ENCODE measurements around the gene DSCAM. TPM values are rescaled to one million over a fixed set of nuclear protein-coding genes. Genes with fewer than 3 reads are reported as not detected.
"Not testable (repeated sequence)": the region's sequence is repeated elsewhere in the genome, so short reads cannot be mapped to it uniquely, and the experiment has no call there.

The DSCAM gene
- total RNA-seq, 1 donor from 2014 or later = not detected

GRCh38 chr21:40447016-40447415 lies 399.9 kb downstream of the DSCAM start:
- no peak for TF ChIP-seq CTCF (IDR thresholded peaks at IDR 0.05)
- intact Hi-C loops (cut with DNase I) = no loop called here
- H3K36me3 ChIP-seq = no peaks in the 10 kb centered on the region

GRCh38 chr21:40445349-40445921 lies 401.5 kb downstream of the DSCAM start:
- H3K36me3 ChIP-seq = no peaks in the 10 kb centered on the region
- no peak for DNase-seq (ENCODE audit: low spot score in 2 of 2)
- no peaks in the 10 kb centered on the region for H3K4me1 ChIP-seq
- H3K27me3 ChIP-seq = no peaks in the 10 kb centered on the region
- no peak for TF ChIP-seq CTCF (IDR thresholded peaks at IDR 0.05)
- H3K9me3 ChIP-seq = no peaks in the 10 kb centered on the region
- H3K27ac ChIP-seq = no peak overlapping the region
- H3K4me3 ChIP-seq = no peak overlapping the region
- intact Hi-C loops (cut with DNase I) = no loop called here

More at GRCh38 chr21:40447016-40447415, 399.9 kb downstream of the DSCAM start:
- H3K9me3 ChIP-seq = no peaks in the 10 kb centered on the region
- no peaks in the 10 kb centered on the region for H3K27me3 ChIP-seq
- H3K4me1 ChIP-seq = no peaks in the 10 kb centered on the region
- H3K27ac ChIP-seq = no peak overlapping the region
- no peak overlapping the region for H3K4me3 ChIP-seq
- no peak for DNase-seq (ENCODE audit: low spot score in 2 of 2)

GRCh38 chr21:40439581-40439980 lies 407.4 kb downstream of the DSCAM start:
- intact Hi-C loops (cut with DNase I); DNase-seq (ENCODE audit: low spot score in 2 of 2); H3K4me3 ChIP-seq; H3K9me3 ChIP-seq; H3K4me1 ChIP-seq; H3K36me3 ChIP-seq; H3K27ac ChIP-seq; H3K27me3 ChIP-seq: not testable (repeated sequence)

- H3K36me3 ChIP-seq = no peaks in the 10 kb centered on the region
- no peak for TF ChIP-seq CTCF (IDR thresholded peaks at IDR 0.05)
- intact Hi-C loops (cut with DNase I) = no loop called here
- no peak overlapping the region for H3K27ac ChIP-seq
- H3K9me3 ChIP-seq = no peaks in the 10 kb centered on the region
- no peak overlapping the region for H3K4me3 ChIP-seq
- H3K4me1 ChIP-seq = no peaks in the 10 kb centered on the region
- H3K27me3 ChIP-seq = no peaks in the 10 kb centered on the region
- no peak for DNase-seq (ENCODE audit: low spot score in 2 of 2)
These were observed 408.3 kb downstream of the DSCAM start for GRCh38 chr21:40438616-40439015.

GRCh38 chr21:40436261-40436660 lies 410.7 kb downstream of the DSCAM start:
- H3K4me1 ChIP-seq = no peaks in the 10 kb centered on the region
- no peaks in the 10 kb centered on the region for H3K9me3 ChIP-seq
- intact Hi-C loops (cut with DNase I) = no loop called here
- TF ChIP-seq CTCF (IDR thresholded peaks at IDR 0.05) = no peak
- H3K27ac ChIP-seq = no peak overlapping the region
- no peaks in the 10 kb centered on the region for H3K27me3 ChIP-seq
- H3K36me3 ChIP-seq = no peaks in the 10 kb centered on the region
- H3K4me3 ChIP-seq = no peak overlapping the region
- no peak for DNase-seq (ENCODE audit: low spot score in 2 of 2)

- DNase-seq (ENCODE audit: low spot score in 2 of 2) = no peak
- H3K36me3 ChIP-seq = no peaks in the 10 kb centered on the region
- H3K27me3 ChIP-seq = no peaks in the 10 kb centered on the region
- TF ChIP-seq CTCF (IDR thresholded peaks at IDR 0.05) = no peak
- H3K9me3 ChIP-seq = no peaks in the 10 kb centered on the region
- no peak overlapping the region for H3K4me3 ChIP-seq
- H3K4me1 ChIP-seq = no peaks in the 10 kb centered on the region
- no peak overlapping the region for H3K27ac ChIP-seq
- intact Hi-C loops (cut with DNase I) = no loop called here
These were observed 413.4 kb downstream of the DSCAM start for GRCh38 chr21:40433538-40433937.
